Measurements from ENCODE around the gene AVP.

GRCh38 chr20:3070725-3071124 is 13.8 kb downstream of the AVP start:
- TF ChIP-seq POLR2A (IDR thresholded peaks at IDR 0.05; ENCODE audit: low read depth, low read length), result no peak
- TF ChIP-seq TAF1 (IDR thresholded peaks at IDR 0.05; ENCODE audit: borderline replicate concordance, low read depth, low read length), result no peak

All from GM12892 (cell line).